Measurements from ENCODE around the gene TTC3.
"Not testable (repeated sequence)": the region's sequence is repeated elsewhere in the genome, so short reads cannot be mapped to it uniquely, and the experiment has no call there.

Gene TTC3

GRCh38 chr21:37202221-37203110 is 129.4 kb downstream of the TTC3 start:
- DNase-seq: no peak

GRCh38 chr21:37204580-37204979 is 131.5 kb downstream of the TTC3 start:
- no peak for DNase-seq

GRCh38 chr21:37206496-37206895 is 133.4 kb downstream of the TTC3 start:
- DNase-seq: no peak

GRCh38 chr21:37207441-37208009 is 134.5 kb downstream of the TTC3 start:
- no peak for DNase-seq

GRCh38 chr21:37208056-37208721 is 135.1 kb downstream of the TTC3 start:
- DNase-seq: no peak

GRCh38 chr21:37208741-37209225 is 135.7 kb downstream of the TTC3 start:
- DNase-seq: no peak

GRCh38 chr21:37210130-37210529 is 137.1 kb downstream of the TTC3 start:
- DNase-seq: no peak

GRCh38 chr21:37210799-37211198 is 137.7 kb downstream of the TTC3 start:
- no peak for DNase-seq

GRCh38 chr21:37214952-37215351 is 141.9 kb downstream of the TTC3 start:
- no peak for DNase-seq

- DNase-seq: peak; percentile 13
Measured at GRCh38 chr21:37219761-37220432, 146.8 kb downstream of the TTC3 start.

GRCh38 chr21:37220433-37220980 is 147.5 kb downstream of the TTC3 start:
- peak; percentile 24 for DNase-seq

GRCh38 chr21:37220981-37221664 is 148.1 kb downstream of the TTC3 start:
- DNase-seq: peak; percentile 96

- DNase-seq: not testable (repeated sequence)
Measured at GRCh38 chr21:37222248-37222647, 149.2 kb downstream of the TTC3 start.

GRCh38 chr21:37223804-37224345 is 150.8 kb downstream of the TTC3 start:
- no peak for DNase-seq

GRCh38 chr21:37224861-37225839 is 152.1 kb downstream of the TTC3 start:
- peak; percentile 11 for DNase-seq

GRCh38 chr21:37226041-37226920 is 153.2 kb downstream of the TTC3 start:
- no peak for DNase-seq

GRCh38 chr21:37227071-37228002 is 154.3 kb downstream of the TTC3 start:
- no peak for DNase-seq

GRCh38 chr21:37228003-37228400 is 154.9 kb downstream of the TTC3 start:
- DNase-seq: no peak

Measured in activated T-cell treated with anti-CD3 and anti-CD28 coated beads for 4 hours (primary cell).